Measurements from ENCODE around the gene LY6G5C.

GRCh38 chr6:31626952-31627351 lies 53.9 kb downstream of the LY6G5C start:
- TF ChIP-seq CTCF (IDR thresholded peaks at IDR 0.05): no peak
- TF ChIP-seq TCF7L2 (IDR thresholded peaks at IDR 0.05; ENCODE audit: low read depth, low read length): no peak

Measured in Panc1 (cell line).